Fibroblast of the aortic adventitia (primary cell): ENCODE measurements around the gene CALU. TPM values are rescaled to one million over a fixed set of nuclear protein-coding genes. Genes with fewer than 3 reads are reported as not detected.

Experiments
- DNase-seq: peaks from one replicate; pipeline ENCODE4 v3.0.0-alpha.2; 2010; ENCODE audit warnings: low read depth
- H3K4me3 ChIP-seq: 2 replicates; pipeline ENCODE4 v1.5.1; 2011; ENCODE audit warnings: low read depth, mild to moderate bottlenecking, control low read depth, low read length, moderate library complexity
- total RNA-seq: library from RNA; depleted of rRNA; stranded (reverse); fragments of >200 nt; gene quantifications from 2 replicates; pipeline ENCODE4 v1.2.3, GENCODE V29; 2012; ENCODE audit warnings: low replicate concordance
- TF ChIP-seq, protein P1 (sequence below): IDR thresholded peaks from 2 replicates; pipeline ENCODE4 v1.5.1; 2011; ENCODE audit warnings: mild to moderate bottlenecking, low read length, control low read depth, inconsistent platforms; ENCODE audit not compliant: insufficient read depth

The CALU gene
- total RNA-seq, 1 donor: 624 TPM

DNA sequence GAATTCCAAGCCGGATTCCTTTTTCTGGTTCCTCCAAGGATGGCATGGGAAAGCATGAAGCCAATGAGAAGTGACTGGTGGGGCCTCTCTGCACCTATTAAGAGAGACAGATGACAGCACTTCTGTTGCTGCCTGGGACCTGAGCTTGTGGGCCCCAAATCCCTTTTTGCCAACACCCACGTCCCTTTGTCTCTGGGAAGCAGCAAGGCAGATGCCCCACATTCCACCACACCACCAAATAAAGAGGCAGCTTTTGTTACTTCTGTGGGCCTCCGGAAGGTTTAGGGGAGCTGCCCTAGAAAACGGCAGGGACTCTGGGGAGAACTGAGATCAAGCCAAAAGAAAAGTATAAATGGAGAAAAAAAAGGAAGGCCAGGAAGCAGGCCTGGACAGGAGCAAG lies 56.0 kb downstream of the CALU start:
- TF ChIP-seq, protein P1, sequence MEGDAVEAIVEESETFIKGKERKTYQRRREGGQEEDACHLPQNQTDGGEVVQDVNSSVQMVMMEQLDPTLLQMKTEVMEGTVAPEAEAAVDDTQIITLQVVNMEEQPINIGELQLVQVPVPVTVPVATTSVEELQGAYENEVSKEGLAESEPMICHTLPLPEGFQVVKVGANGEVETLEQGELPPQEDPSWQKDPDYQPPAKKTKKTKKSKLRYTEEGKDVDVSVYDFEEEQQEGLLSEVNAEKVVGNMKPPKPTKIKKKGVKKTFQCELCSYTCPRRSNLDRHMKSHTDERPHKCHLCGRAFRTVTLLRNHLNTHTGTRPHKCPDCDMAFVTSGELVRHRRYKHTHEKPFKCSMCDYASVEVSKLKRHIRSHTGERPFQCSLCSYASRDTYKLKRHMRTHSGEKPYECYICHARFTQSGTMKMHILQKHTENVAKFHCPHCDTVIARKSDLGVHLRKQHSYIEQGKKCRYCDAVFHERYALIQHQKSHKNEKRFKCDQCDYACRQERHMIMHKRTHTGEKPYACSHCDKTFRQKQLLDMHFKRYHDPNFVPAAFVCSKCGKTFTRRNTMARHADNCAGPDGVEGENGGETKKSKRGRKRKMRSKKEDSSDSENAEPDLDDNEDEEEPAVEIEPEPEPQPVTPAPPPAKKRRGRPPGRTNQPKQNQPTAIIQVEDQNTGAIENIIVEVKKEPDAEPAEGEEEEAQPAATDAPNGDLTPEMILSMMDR: no peak
- H3K4me3 ChIP-seq: no peak overlapping the region
- no peak for DNase-seq

DNA sequence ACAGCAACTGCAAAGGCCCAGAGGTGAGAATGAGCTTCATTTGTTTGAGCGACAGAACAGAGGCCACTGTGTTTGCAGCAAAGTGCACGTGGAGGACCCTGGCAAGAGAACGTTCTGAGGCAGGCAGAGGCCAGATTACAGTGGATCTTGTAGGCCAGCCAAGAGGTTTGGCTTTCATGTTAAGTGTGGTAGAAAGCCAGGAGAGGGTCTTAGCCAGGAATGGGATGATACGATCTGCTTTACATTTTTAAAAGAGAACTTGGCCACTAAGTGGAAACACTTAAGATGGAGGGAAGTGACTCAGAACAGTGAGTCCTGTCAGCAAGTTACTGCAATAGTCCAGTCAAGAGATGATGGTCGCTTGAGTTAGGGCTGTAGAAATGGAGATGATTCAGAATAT lies 57.2 kb downstream of the CALU start:
- TF ChIP-seq, protein P1: no peak
- peak; percentile 98 for DNase-seq
- H3K4me3 ChIP-seq: no peak overlapping the region

DNA sequence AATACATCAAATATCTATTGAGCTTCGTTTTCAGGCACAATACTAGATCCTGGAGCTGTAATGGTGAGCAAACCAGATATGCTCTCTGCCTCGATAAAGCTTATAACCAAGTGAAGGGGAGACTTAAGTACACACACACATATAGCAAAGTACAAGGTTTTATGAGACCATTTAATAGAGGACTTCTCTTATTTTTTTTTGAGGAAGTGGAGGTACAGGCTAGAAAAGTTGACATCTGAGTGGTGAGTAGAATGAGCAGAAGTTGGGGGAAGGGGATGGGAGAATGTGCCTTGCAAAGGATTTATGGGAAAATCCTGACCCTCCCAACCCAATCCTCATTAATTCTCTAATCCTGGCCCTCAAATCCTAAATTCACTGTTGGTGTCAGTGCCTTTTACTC lies 60.3 kb downstream of the CALU start:
- no peak overlapping the region for H3K4me3 ChIP-seq
- DNase-seq: no peak
- TF ChIP-seq, protein P1: no peak

DNA sequence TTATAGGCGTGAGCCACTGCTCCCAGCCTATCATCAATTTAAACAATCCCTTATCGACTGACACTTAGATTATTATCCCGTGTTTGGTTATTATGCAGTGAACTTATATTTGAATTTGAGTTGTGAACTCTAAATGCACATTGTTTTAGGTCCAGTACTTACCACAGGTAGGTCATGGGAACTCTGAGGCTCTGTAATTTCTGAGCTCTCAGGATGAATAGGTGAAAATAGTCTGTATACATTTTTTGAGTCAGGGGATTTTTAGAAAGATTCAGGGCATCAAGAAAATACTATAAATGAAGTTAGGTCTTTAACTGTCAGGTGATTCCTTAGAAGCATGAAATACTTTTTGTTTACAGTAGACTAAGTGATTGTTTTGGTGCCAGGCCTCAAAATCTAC lies 61.4 kb downstream of the CALU start:
- no peak for DNase-seq
- H3K4me3 ChIP-seq: no peak overlapping the region
- TF ChIP-seq, protein P1: no peak

DNA sequence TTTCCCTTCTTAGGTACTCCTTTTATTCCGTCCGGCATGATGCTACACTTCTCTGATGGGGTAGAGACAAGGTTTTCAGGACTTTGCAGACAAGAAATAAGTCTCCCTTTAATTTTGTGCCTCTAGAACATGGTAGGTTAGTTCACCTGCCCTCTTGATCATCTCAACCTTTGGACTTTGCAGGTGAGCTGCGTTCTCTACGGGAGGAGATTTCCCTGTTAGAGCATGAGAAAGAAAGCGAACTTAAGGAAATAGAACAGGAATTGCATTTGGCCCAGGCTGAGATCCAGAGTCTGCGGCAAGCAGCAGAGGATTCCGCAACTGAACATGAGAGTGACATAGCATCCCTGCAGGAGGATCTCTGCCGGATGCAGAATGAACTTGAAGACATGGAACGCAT lies 61.8 kb downstream of the CALU start:
- no peak overlapping the region for H3K4me3 ChIP-seq
- DNase-seq: no peak
- TF ChIP-seq, protein P1: no peak

DNA sequence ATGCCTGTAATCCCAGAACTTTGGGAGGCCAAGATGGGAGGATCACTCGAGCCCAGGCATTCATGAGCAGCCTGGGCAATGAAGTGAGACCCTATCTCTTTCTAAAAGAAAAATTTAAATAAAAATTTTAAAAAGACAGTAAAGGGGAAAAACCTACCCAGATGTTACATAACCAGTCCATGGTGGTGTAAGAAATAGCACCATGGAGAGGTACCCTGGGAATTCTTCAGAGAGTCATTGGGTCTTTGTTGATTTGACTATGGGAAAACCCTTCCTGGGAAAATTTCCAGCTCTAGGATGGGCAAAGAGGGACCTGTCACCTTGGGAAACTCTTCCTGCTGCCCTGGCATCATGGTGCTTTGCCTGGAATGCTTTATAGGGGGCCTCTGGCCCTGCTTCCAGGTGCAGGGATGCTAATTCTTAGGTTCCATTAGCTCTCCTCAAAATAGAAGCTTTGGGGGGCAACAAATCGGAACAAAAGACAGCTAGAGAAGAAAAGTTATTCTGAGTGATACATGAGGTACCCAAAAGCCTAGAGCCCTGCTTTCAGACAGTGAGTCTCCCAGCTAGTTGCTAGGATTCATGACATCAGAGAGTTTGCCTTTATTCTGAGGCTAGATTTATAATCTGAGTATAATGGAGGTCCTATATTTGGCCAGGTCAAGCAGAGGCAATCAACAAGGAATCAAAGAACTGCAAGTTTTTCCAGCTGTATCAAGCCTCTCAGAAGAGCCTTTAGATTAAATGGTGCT lies 62.7 kb downstream of the CALU start:
- DNase-seq: no peak
- H3K4me3 ChIP-seq: no peak overlapping the region
- TF ChIP-seq, protein P1: no peak

DNA sequence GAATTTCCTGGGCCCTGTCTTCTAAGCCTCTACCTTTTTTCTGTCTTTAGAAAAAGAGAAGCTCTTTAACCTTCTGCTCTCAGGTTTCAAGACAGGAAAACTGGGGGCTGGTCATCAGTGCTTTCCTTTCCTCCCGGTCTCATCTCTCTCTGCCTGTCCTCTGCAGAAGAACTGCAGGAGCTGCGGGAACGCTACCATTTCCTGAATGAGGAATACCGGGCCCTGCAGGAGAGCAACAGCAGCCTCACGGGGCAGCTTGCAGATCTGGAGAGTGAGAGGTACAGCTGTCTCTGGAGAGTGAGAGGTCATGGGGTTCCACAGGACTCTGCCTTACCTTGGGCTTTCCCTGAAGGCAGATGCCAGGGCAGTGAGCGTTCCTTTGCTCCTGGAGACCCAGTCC lies 65.3 kb downstream of the CALU start:
- TF ChIP-seq, protein P1: no peak
- no peak for DNase-seq
- no peak overlapping the region for H3K4me3 ChIP-seq
